ENCODE data around the gene TBC1D21. TPM values are rescaled to one million over a fixed set of nuclear protein-coding genes. Genes with fewer than 3 reads are reported as not detected.
A peak's percentile ranks its signal among the peaks of the same experiment; 100 is the strongest.

The TBC1D21 gene
- total RNA-seq, 1 experiment from 2014 or later = not detected

- CTCF ChIA-PET = interaction anchor here (1.5 kb wide), 1 partner anchor 16 kb away, joined by 5 read pairs; no protein-coding TSS in a partner anchor
- no peak overlapping the region for H3K4me3 Mint-ChIP-seq (ENCODE audit: unreplicated experiment)
- POLR2A ChIA-PET = no interaction called here
- TF ChIP-seq CTCF (IDR thresholded peaks at IDR 0.05; ENCODE audit: unreplicated experiment) = no peak
- BruUV-seq (replicated peaks) = no TSS peak
- H3K36me3 Mint-ChIP-seq (ENCODE audit: insufficient read depth, unreplicated experiment) = no peaks in the 10 kb centered on the region
- peak overlapping the region; percentile 63 for H3K27ac Mint-ChIP-seq (ENCODE audit: low read depth, unreplicated experiment)
- H3K9me3 Mint-ChIP-seq (ENCODE audit: unreplicated experiment) = no peaks in the 10 kb centered on the region
- intact Hi-C loops (cut with micrococcal nuclease) = no loop called here
- H3K4me1 Mint-ChIP-seq (ENCODE audit: insufficient read depth, unreplicated experiment) = peaks cover 16% of the 10 kb centered on the region
- peak; percentile 69 for DNase-seq (ENCODE audit: unreplicated experiment)
- no peaks in the 10 kb centered on the region for H3K27me3 Mint-ChIP-seq (ENCODE audit: insufficient read depth, unreplicated experiment)
Measured at GRCh38 chr15:73924171-73924921, 51.0 kb downstream of the TBC1D21 start.

- Mint-ChIP-seq H3K9me3 (ENCODE audit: unreplicated experiment) (no peaks in the 10 kb centered on the region), H3K4me3 (ENCODE audit: unreplicated experiment) (peak overlapping the region; percentile 64), H3K4me1 (ENCODE audit: insufficient read depth, unreplicated experiment) (peaks cover 16% of the 10 kb centered on the region), H3K27me3 (ENCODE audit: insufficient read depth, unreplicated experiment) (no peaks in the 10 kb centered on the region), H3K36me3 (ENCODE audit: insufficient read depth, unreplicated experiment) (no peaks in the 10 kb centered on the region), H3K27ac (ENCODE audit: low read depth, unreplicated experiment) (no peak overlapping the region)
- intact Hi-C loops (cut with micrococcal nuclease) = no loop called here
- ChIA-PET POLR2A (no interaction called here), CTCF (interaction anchor here (1.2 kb wide), 1 partner anchor 12 kb away, joined by 3 read pairs; no protein-coding TSS in a partner anchor)
- no TSS peak for BruUV-seq (replicated peaks)
- no peak for DNase-seq (ENCODE audit: unreplicated experiment)
- TF ChIP-seq CTCF (IDR thresholded peaks at IDR 0.05; ENCODE audit: unreplicated experiment) = no peak
Measured at GRCh38 chr15:73925848-73926218, 52.5 kb downstream of the TBC1D21 start.

- no peaks in the 10 kb centered on the region for H3K36me3 Mint-ChIP-seq (ENCODE audit: insufficient read depth, unreplicated experiment)
- no peaks in the 10 kb centered on the region for H3K27me3 Mint-ChIP-seq (ENCODE audit: insufficient read depth, unreplicated experiment)
- intact Hi-C loops (cut with micrococcal nuclease) = no loop called here
- peaks cover 16% of the 10 kb centered on the region for H3K4me1 Mint-ChIP-seq (ENCODE audit: insufficient read depth, unreplicated experiment)
- TF ChIP-seq CTCF (IDR thresholded peaks at IDR 0.05; ENCODE audit: unreplicated experiment) = no peak
- DNase-seq (ENCODE audit: unreplicated experiment) = peak; percentile 53
- ChIA-PET POLR2A (interaction anchor here (1.6 kb wide), 1 partner anchor 294 kb away, joined by 3 read pairs; no protein-coding TSS in a partner anchor), CTCF (interaction anchor here (1.2 to 1.7 kb wide), 2 partner anchors 11 to 15 kb away, joined by 3 to 4 read pairs; no protein-coding TSS in a partner anchor)
- no peak within 1 kb of the TSS for H3K27ac Mint-ChIP-seq (ENCODE audit: low read depth, unreplicated experiment)
- H3K4me3 Mint-ChIP-seq (ENCODE audit: unreplicated experiment) = peak within 1 kb of the TSS; percentile 69
- H3K9me3 Mint-ChIP-seq (ENCODE audit: unreplicated experiment) = no peaks in the 10 kb centered on the region
- BruUV-seq (replicated peaks) = no TSS peak
Measured at GRCh38 chr15:73926219-73927002, 53.0 kb downstream of the TBC1D21 start, which contains the start of gene LOXL1. LOXL1 (plus strand) TSS chr15:73926462; CDS start chr15:73926784, 322 bp downstream.

- Mint-ChIP-seq H3K4me3 (ENCODE audit: unreplicated experiment) (peak overlapping the region; percentile 69), H3K9me3 (ENCODE audit: unreplicated experiment) (no peaks in the 10 kb centered on the region), H3K4me1 (ENCODE audit: insufficient read depth, unreplicated experiment) (peaks cover 16% of the 10 kb centered on the region), H3K36me3 (ENCODE audit: insufficient read depth, unreplicated experiment) (no peaks in the 10 kb centered on the region), H3K27ac (ENCODE audit: low read depth, unreplicated experiment) (no peak overlapping the region), H3K27me3 (ENCODE audit: insufficient read depth, unreplicated experiment) (no peaks in the 10 kb centered on the region)
- POLR2A ChIA-PET = interaction anchor here (1.6 kb wide), 1 partner anchor 295 kb away, joined by 3 read pairs; no protein-coding TSS in a partner anchor
- BruUV-seq (replicated peaks) = no TSS peak
- intact Hi-C loops (cut with micrococcal nuclease) = no loop called here
- TF ChIP-seq CTCF (IDR thresholded peaks at IDR 0.05; ENCODE audit: unreplicated experiment) = no peak
- CTCF ChIA-PET = interaction anchor here (0.6 to 1.7 kb wide), 8 partner anchors 9 to 638 kb away, joined by 3 to 6 read pairs (median 4); no protein-coding TSS in a partner anchor
- peak; percentile 20 for DNase-seq (ENCODE audit: unreplicated experiment)
Measured at GRCh38 chr15:73927003-73927475, 53.7 kb downstream of the TBC1D21 start.
